Endothelial cell of hepatic sinusoid (primary cell): ENCODE data around the gene ACTRT3.
"Not testable (repeated sequence)": the region's sequence is repeated elsewhere in the genome, so short reads cannot be mapped to it uniquely, and the experiment has no call there.

Source experiments
- in situ Hi-C: cut with HindIII; loops from 2 replicates; pipeline ENCODE4 v1.10.0; 2017; ENCODE audit warnings: low sequenced_read_pairs

ACTRT3 gene

DNA sequence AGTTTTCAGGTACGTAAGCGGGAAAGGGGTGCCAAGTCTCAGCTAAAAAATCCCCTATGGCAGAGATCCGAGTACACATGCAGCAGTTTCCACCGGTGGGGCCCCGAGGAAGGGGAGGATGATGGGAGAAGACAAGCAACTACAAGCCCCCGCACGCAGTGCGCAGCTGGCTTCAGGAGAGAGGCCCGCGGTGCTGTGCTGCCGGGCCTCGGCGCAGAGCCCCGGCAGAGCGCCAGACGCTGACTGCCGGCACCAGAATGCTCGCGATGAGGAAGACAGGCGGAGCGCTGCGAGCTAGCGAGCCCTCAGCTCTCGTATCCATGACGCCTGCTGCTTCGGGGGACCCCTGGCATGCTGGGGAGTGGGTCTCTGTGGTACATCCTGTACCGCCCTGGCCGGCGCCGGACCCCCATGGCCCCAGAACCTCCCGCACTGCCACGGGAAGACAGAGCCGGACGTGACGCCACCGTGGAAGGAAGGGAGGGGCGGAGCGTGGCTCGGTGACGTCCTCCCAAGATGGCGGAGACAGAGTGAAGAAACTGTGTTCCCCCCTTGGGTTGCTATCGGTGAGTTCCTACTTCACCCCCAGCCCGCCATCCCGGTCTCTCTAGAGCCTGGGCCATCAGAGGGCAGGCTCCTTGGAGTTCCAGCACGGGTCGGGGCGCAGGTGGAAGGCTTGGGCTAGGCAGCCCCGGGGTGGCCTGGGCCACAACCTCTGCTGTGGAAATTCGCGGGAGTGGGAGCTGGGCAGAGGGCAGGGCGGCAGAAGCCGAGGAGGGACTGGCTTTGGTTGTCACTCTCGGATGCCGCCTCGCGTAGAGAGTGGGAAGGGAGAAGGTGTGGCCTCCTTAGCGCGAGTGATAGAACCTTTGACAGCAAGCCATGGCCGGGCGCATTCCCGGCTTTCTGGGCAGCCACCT, 3.8 kb upstream of the ACTRT3 start, which contains the start of gene MYNN:
MYNN (plus strand) TSS at position 500 of the 920 bp plus-strand sequence. CDS start 900 bp downstream, outside the sequence.
- in situ Hi-C loops = no loop called here

DNA sequence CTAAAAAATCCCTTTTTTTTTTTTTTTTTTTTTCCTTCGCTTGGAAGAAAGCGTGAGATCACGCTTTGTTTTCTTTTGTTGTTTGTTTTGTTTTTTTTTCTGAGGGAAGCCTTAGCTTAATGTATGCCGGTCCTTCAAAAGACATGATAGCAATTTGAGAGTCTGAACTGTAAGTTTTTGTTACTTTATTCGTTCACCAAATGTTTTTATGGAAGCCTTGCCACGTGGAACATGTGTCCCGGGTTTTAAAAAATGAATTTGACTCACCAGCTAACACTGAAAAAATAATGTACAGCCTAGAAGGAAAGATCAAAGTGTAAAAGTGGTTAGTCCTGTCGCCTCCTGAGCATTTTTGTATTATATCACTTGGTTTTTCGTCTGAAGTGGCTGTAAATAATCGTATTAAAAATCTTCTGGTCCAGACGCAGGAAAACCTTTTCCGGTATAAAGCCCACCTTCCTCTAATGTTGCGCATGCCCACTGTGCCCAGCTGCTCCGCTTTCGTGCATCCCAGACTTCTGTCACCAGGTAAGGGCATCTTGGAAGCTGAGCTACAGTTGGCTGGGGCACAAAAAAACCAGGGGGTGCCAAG, 3.0 kb upstream of the ACTRT3 start:
- in situ Hi-C loops = no loop called here

GRCh38 chr3:169771497-169772304, 2.3 kb upstream of the ACTRT3 start:
- in situ Hi-C loops = no loop called here

GRCh38 chr3:169764882-169765612, 4.3 kb downstream of the ACTRT3 start, which contains the start of gene TERC:
TSS of gene TERC (minus strand) at chr3:169765060.
- in situ Hi-C loops = no loop called here

GRCh38 chr3:169764312-169764881, 5.0 kb downstream of the ACTRT3 start:
- in situ Hi-C loops = no loop called here

DNA sequence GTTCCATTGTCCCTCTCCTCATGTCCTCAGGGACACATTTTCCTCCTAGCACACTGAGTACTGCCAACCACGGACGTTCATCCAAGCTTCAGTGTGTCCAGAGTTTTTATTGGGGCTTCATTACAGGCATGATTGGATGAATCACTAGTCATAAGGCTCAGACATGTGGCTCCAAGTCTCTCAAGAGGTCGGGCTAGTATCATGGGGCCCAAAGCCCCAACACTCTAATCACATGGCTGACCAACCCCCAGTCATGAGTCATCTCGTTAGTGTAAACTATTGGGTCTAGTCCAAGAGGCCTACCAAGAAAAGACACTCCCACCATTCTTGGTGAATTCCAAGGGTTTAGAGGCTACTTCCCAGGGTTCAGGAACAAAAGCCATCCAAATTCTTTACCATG, 8.9 kb downstream of the ACTRT3 start:
- in situ Hi-C loops = no loop called here

DNA sequence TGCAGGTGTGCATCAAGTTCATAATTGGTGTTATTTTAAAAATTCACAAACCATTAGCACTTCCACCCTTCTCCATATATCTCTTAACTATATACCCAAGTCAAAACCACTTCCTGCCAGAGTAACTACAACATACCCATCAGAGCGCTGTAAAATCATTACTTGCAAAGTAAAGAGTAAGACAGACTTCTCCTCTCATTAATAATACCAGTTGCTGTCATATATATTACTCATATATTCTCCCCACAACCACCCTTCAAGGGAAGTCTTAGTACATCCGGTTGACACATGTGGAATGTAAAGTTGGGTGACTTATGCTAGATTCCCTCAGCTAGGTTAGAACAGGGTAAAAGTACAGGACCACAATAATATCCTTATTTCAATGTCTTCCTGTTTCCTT, 10.1 kb downstream of the ACTRT3 start:
- in situ Hi-C loops = no loop called here

- in situ Hi-C loops = no loop called here
Observed at GRCh38 chr3:169758359-169758994, 10.9 kb downstream of the ACTRT3 start.

DNA sequence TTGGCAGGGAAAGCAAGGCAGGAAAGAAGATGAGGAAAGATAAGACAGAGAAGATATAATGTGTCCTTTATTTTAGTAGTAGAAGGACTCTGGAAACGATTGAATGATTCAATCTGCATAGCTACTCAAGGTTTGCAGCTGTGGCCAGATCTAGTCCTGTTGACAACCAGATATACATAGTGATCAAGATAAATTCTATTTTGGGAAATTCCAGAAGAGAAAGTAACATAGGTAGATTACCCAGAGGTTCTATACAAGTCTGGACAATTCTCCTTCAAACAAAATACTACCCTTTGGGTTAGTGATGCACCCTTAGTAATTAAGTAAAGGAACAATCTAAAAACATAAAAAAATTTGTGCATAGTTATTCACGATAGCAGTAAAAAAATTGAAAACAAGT, 13.9 kb downstream of the ACTRT3 start:
- in situ Hi-C loops = no loop called here

- in situ Hi-C loops = no loop called here
Observed at GRCh38 chr3:169754711-169755110, 14.7 kb downstream of the ACTRT3 start.

DNA sequence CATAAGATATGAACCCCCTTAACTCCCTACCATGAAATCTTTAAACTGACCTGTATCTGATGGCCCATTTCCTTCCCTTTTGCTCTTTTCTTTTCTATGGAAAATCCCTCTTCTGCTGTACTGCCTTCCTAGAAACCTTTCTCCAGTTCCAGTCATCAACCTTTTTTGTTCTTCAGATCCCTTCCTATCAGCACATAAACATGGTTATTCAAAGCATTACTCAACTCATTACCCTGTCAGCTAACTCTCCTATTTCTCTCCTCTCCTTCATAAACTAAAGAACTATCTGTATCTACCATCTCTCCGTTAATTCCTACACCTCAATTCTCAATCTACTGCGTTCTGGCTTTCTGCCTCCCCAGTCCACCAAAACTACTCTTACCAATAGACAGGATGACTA, 17.5 kb downstream of the ACTRT3 start:
- in situ Hi-C loops = no loop called here

- in situ Hi-C loops = no loop called here
Observed at GRCh38 chr3:169750665-169751064, 18.7 kb downstream of the ACTRT3 start.

GRCh38 chr3:169748670-169749069, 20.7 kb downstream of the ACTRT3 start:
- in situ Hi-C loops = no loop called here

- in situ Hi-C loops = no loop called here
Observed at GRCh38 chr3:169746924-169747323, 22.4 kb downstream of the ACTRT3 start.

DNA sequence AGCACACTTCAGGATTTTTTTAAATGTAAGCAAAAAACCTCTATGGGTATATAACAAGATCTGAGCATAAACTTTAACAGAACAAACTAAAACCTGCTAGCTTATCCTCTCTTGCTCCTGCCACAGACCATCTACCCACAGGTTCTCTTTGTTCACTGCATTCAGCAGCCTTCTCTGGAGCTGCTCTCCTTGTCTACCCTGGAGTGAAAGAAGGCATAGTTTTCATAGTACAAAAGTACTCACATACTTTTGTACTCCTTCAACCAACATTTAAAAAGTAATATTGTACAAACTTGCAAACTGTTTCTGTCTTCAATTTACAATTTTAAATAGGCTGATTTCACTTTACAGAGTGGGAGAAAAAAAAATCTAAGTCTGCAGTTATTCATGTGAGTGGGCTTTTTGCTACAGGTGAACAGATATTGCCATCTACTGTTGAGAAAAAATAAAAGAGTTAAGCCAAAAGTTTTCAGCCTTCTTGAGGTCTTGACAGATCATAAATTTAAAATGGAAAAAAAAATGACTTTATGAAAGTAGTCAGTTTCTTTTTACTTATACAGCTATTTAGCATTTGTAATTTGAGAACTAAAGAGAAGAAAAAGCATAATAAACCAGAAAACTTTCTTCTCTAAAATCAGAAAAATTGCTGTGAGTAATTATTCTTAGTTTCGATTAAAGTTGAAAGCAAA, 24.9 kb downstream of the ACTRT3 start:
- in situ Hi-C loops = no loop called here

GRCh38 chr3:169739067-169739466, 30.3 kb downstream of the ACTRT3 start:
- in situ Hi-C loops = no loop called here

GRCh38 chr3:169731857-169732256, 37.5 kb downstream of the ACTRT3 start:
- in situ Hi-C loops = not testable (repeated sequence)

- in situ Hi-C loops = no loop called here
Observed at GRCh38 chr3:169722724-169723123, 46.6 kb downstream of the ACTRT3 start.

DNA sequence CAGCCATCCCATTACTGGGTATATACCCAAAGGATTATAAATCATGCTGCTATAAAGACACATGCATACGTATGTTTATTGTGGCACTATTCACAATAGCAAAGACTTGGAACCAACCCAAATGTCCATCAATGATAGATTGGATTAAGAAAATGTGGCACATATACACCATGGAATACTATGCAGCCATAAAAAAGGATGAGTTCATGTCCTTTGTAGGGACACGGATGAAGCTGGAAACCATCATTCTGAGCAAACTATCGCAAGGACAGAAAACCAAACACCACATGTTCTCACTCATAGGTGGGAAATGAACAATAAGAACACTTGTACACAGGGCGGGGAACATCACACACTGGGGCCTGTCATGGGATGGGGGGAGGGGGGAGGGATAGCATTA, 50.9 kb downstream of the ACTRT3 start:
- in situ Hi-C loops = not testable (repeated sequence)
